Brain pericyte (primary cell): ENCODE results near the gene ZYX.

Source experiments
- DNase-seq: peaks from one replicate; pipeline ENCODE4 v3.0.0-alpha.2; 2012; ENCODE audit warnings: low read depth, low spot score

ZYX gene, protein sequence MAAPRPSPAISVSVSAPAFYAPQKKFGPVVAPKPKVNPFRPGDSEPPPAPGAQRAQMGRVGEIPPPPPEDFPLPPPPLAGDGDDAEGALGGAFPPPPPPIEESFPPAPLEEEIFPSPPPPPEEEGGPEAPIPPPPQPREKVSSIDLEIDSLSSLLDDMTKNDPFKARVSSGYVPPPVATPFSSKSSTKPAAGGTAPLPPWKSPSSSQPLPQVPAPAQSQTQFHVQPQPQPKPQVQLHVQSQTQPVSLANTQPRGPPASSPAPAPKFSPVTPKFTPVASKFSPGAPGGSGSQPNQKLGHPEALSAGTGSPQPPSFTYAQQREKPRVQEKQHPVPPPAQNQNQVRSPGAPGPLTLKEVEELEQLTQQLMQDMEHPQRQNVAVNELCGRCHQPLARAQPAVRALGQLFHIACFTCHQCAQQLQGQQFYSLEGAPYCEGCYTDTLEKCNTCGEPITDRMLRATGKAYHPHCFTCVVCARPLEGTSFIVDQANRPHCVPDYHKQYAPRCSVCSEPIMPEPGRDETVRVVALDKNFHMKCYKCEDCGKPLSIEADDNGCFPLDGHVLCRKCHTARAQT

DNA sequence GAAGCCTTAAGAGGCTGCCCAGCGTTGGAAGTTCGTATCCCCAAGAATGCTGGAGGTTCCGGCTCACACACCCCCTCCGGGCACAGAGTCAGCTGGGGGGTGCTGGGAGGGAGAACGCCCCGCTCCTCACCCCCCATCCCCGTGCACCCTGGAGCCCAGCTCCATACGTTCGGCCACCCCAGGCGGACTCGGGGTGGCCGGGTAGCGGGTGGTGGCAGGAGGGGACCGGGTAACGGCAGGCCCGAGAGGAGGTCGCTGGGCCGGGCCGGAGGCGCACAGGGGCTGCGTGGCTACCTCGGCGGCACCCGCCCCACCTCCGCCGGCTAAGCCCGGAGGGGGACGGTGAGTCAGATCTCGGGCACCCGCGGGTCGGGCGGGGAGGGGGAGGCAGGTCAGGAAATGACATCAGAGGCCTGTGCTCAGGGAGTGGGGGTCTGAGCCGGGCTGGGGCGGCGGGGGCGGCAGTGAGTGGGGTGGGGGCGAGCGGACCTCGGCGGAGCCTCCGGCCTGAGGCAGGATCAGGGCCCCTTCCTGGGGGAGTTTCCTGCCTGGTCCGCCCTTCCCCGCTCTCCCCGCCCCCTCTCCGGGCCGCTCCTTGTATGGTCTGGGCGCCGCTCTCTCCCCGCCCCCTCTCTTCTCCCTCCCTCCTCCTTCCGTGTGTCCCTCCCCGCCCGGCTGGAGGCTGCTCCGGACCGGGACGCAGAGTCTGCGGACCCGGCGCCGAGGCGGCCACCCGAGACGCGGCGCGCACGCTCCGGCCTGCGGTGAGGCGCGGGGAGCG, at the start of gene ZYX:
ZYX (plus strand) TSS at position 700 of the 781 bp plus-strand sequence. CDS start 227 bp downstream, outside the sequence.
- peak; percentile 71 for DNase-seq

DNA sequence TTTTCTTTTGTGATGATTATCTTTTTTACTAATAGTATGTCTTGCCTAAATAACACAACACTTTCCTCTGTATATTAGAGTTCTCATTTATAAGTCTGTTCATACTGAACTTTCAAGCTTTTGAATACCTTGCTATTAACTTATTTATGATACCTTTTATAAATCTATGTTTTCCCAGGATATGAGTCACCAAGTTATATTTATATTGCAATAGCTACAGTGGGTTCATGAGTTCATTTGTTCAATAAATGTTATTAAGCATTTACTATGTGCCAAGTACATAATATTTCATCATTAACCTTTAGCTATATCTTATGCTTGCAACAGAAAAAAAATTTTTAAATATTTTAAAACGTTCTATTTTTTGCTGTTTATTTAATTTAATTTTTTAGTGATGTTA, 46.9 kb upstream of the ZYX start:
- no peak for DNase-seq

DNA sequence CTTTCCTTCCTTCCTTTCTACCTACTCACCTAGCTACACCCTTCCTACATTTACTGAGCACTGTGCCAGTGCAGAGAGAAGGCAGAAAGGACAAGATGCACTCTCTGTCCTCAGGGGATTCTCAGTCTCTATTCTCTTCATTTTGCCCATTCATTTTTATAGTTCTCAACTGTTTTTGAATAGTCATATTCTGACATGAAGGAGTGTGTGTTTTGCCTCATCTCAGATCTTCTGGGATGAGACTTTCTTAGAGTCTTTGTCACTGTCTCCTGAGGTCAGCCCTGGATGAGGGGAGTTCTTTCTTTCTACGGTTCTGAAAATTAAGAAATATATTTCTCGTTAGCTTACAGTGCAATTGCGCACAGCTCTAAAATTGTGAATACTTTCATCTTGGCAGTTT, 43.9 kb upstream of the ZYX start:
- no peak for DNase-seq

DNA sequence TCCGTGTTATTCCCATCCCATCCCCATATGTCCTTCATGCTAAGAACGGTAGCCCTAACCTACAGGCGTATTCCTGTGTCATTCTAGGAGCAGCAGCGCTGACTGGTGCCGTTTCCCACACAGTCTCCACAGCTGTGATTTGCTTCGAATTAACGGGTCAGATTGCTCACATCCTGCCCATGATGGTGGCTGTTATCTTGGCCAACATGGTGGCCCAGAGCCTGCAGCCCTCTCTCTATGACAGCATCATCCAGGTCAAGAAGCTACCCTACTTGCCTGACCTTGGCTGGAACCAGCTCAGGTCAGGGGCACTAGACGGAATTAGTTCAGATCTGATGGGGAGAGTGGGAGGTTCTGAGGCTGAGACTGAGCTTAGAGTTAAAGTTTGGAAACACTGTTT, 39.3 kb upstream of the ZYX start:
- no peak for DNase-seq

- DNase-seq: no peak
These were observed 37.5 kb upstream of the ZYX start for GRCh38 chr7:143343596-143343995.

DNA sequence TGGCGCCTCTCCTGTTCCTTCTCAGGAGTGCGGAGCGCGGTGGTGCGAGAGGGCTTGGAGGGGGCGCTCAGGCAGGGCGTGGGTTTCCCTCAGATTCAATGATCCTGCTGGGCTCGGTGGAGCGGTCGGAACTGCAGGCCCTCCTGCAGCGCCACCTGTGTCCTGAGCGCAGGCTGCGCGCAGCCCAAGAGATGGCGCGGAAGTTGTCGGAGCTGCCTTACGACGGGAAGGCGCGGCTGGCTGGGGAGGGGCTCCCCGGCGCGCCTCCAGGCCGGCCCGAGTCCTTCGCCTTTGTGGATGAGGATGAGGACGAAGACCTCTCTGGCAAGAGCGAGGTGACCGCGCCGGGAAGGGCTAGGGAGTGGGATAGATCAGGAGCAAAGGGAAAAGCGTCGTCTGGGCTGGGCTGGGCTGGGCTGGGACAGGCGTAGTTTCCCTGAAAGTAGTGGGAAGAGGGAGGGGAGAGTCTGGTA, 35.7 kb upstream of the ZYX start:
- DNase-seq: no peak

DNA sequence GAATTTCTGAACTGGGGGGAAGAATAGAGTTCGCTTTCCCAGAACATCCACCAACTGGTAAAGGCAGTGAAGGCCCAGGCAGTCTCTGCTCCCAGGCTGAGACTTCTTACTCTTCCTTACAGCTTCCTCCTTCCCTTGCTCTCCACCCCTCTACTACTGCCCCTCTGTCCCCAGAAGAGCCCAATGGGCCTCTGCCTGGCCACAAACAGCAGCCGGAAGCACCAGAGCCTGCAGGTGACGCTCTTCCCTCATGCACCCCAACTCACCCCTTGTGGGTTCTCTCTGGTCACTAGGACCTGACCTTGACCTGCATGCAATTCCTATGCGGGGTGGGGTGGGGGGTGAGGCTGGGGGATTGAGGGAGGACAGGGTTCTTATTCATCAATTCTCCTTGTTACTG, 35.1 kb upstream of the ZYX start:
- DNase-seq: no peak

DNA sequence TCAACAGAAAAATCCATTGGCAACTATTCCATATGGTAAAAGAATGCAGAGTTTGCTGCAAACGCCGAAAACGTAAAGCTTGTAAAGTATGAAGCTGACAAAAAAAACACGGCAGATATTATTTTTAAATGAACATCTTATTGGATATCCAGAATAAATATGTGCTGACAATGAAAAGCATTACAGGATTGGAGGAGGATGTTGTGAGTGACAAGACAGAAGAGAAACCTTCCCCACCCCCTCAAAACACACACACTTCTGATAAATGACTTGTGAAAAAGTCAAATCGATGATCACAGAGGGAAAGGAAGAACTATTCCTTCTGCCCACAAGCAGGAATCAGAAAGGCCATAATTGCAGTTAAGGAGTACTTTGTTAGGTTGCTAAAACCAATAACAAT, 33.2 kb upstream of the ZYX start:
- no peak for DNase-seq

DNA sequence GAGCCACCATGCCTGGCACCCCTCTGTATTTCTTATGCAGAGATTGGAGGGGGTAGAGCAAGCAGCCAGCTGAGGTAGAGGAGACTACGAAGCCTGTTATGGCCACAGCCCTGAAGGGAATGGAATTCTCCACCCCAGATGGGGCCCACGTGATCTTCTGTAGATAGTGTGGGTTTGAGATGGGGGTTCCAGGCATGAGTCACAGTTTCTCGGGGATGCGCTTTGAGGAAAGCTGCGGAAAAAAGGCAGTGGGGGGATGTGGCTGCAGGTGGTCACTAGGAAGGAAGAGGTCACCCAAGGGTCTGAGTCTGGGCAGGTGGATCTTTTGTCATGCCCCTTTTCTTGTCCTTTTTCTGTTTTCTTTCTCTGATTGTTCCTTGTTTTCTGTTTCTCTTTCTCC, 30.1 kb upstream of the ZYX start:
- no peak for DNase-seq

GRCh38 chr7:143351574-143351973, 29.6 kb upstream of the ZYX start:
- no peak for DNase-seq

GRCh38 chr7:143352531-143353002, 28.6 kb upstream of the ZYX start:
- no peak for DNase-seq

DNA sequence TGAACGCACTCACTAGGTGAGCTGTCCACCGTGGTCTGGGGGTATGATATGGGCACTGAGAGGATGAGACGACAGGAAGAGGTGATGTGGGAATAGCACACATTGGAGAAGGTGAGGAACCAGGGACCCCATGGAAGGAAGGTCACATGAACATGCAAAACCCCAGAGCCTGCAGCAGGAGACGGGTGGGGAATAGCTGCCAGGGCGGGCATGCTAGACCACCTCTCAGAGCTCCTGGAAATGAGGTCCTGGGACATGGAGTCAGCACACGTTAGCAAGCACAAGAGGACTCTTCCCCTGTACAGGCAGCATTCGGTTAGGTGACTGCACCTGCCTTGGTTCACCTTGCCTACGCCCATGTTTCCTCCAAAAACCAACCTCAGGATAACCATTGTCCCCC, 26.8 kb upstream of the ZYX start:
- no peak for DNase-seq

- no peak for DNase-seq
These were observed 26.2 kb upstream of the ZYX start for GRCh38 chr7:143354965-143355364.

DNA sequence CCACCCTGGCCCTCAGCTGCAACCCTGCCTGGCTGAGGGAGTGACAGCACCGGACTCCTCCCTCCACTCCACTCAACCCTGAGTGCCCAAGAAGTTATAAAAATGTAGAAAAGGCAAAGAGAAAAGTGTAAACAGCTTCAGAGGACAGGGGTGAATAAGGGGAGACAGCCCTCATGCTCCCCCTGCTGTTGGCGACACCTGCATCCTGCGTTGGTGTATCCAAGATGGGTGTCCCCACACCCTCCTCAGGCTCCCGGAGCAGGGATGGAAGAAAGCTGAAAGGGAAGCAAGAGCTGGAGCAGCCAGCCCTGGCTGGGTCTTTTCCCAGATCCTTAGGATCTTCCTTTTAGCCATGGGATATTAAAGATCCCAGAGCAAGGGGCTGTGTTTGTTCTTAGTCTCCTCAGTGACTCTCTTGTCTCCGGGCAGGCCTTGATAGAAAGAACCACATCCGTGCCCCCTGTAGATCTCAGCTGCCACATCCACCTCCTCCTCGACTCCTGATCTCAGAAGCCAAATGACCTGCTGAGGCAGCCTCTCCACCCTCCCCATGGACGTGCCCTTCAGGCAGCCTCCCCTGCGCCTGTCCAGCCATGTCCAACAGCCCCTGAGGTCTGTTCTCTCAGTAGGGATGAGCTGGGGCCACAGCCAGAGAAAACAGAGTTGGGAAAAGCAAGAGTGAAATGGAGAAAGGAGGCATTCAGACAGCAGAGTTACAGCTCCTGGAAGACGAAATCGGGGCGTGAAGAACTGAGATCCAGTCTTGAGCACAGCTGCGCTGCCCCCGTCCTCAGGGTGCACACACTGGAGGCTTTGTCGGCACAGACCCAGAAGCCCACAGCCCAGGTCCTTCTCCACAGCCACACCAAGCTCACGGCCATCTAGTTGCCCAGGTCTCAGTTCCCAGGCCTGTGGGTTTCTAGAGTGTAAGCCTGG, 25.4 kb upstream of the ZYX start:
- peak; percentile 71 for DNase-seq

- DNase-seq: no peak
These were observed 24.6 kb upstream of the ZYX start for GRCh38 chr7:143356414-143357050.

DNA sequence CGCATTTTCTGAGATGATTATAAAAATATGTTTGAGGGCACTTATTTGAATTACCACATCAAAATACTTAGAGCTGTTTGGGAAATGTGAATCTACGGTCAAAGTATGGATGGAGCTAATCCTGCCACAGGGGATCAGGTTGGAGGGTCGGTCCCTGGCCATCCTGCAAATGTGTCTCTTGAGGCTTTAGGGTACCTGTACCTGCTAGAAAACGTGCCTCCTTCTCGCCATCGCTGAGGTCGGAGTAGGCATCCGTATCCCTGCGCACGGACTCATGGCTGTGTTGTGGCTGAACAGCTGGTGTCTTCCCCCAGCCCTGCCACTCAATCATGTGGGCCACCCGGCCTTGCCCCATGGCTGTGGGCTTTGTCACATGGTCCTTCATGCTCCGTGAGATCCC, 22.5 kb upstream of the ZYX start:
- no peak for DNase-seq

DNA sequence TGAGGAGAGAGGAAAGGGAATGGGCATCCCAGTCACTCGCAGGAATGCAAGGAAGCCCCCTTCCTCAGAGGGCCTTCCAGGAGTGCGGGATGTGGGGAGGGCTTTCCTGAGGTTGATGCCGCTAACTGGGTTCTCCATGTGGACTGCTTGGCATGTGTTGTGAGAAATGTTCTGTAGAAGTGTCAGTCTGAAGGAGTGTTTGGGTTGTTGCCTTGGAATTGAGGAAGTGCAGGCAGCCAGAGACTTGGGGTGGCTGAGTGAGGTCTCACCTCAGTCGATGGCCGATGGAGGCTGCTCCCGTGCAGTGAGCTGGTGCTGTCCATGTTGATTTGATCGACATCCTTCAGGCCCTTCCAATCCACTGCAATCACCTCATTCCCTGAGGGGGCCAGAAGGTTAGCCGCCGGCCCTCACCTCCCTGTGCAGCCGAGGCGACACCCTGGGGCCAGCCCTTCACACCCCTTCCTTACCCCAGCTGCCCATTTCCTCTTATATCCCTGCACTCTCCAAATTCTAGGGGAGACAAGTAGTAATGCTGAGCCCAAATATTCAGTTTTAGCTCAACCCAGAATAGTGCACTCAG, 21.3 kb upstream of the ZYX start:
- DNase-seq: no peak

GRCh38 chr7:143360788-143361551, 20.2 kb upstream of the ZYX start:
- no peak for DNase-seq

GRCh38 chr7:143361552-143362130, 19.5 kb upstream of the ZYX start:
- no peak for DNase-seq
